ENCODE measurements around the gene PANX1.

The PANX1 gene

DNA sequence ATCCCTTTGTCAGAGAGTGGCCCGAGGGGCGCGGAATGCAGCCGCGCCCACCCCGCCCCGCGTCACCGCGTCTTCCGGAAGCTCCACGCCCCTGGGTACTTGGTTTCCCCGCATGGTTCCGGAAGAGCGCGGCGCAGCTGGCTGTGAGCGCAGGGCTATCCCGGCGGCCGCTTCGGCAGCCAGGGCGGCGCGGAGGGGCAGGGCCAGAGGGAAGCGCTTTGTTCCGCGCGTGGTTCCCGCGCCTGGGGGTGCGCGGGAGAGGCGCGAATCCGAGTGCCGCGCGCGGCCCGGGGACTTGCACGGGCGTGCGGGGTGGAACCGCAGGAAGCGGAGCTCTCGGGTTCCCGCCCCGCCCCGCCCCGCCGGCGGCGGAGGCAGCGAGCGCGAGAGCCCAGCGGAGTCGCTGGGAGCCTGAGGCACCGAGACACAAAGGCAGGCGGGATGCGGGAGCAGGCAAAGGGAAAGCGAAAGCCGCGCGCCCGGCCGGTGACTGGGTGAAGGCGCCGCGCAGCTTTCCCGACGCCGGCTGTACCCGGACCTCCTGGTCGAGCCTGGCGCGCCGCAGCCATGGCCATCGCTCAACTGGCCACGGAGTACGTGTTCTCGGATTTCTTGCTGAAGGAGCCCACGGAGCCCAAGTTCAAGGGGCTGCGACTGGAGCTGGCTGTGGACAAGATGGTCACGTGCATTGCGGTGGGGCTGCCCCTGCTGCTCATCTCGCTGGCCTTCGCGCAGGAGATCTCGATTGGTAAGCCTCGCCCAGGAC is at the start of gene PANX1:
Gene PANX1 (plus strand): TSS at position 96 of the 766 bp plus-strand sequence. CDS start 472 bp downstream, at position 568.
- H3K27ac ChIP-seq: peak within 1 kb of the TSS; percentile 79
- in situ Hi-C loops (cut with HindIII; ENCODE audit: low pct_ligation_motif_present, low sequenced_read_pairs): no loop called here

GRCh38 chr11:94084164-94084563 is 44.5 kb upstream of the PANX1 start:
- H3K27me3 ChIP-seq (replicated peaks): no peaks in the 10 kb centered on the region
- H3K4me3 ChIP-seq (ENCODE audit: low read depth, low read length): no peak overlapping the region
- no peaks in the 10 kb centered on the region for H3K36me3 ChIP-seq (replicated peaks)
- in situ Hi-C loops (cut with HindIII; ENCODE audit: low pct_ligation_motif_present, low sequenced_read_pairs): no loop called here
- DNase-seq: no peak
- TF ChIP-seq, protein P1, sequence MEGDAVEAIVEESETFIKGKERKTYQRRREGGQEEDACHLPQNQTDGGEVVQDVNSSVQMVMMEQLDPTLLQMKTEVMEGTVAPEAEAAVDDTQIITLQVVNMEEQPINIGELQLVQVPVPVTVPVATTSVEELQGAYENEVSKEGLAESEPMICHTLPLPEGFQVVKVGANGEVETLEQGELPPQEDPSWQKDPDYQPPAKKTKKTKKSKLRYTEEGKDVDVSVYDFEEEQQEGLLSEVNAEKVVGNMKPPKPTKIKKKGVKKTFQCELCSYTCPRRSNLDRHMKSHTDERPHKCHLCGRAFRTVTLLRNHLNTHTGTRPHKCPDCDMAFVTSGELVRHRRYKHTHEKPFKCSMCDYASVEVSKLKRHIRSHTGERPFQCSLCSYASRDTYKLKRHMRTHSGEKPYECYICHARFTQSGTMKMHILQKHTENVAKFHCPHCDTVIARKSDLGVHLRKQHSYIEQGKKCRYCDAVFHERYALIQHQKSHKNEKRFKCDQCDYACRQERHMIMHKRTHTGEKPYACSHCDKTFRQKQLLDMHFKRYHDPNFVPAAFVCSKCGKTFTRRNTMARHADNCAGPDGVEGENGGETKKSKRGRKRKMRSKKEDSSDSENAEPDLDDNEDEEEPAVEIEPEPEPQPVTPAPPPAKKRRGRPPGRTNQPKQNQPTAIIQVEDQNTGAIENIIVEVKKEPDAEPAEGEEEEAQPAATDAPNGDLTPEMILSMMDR (IDR thresholded peaks at IDR 0.05; ENCODE audit: low read depth, low read length, missing control alignments): no peak
- H3K27ac ChIP-seq: no peak overlapping the region

More for the DNA sequence above, at the start of gene PANX1:
- TF ChIP-seq, protein P1 (IDR thresholded peaks at IDR 0.05; ENCODE audit: low read depth, low read length, missing control alignments): no peak
- DNase-seq: peak; percentile 74
- Histone ChIP-seq H3K27me3 (replicated peaks) (no peaks in the 10 kb centered on the region), H3K4me3 (ENCODE audit: low read depth, low read length) (peak within 1 kb of the TSS; percentile 95), H3K36me3 (replicated peaks) (no peaks in the 10 kb centered on the region)

GRCh38 chr11:94088906-94089305 is 39.7 kb upstream of the PANX1 start:
- DNase-seq: no peak
- in situ Hi-C loops (cut with HindIII; ENCODE audit: low pct_ligation_motif_present, low sequenced_read_pairs): no loop called here
- no peak overlapping the region for H3K27ac ChIP-seq
- H3K27me3 ChIP-seq (replicated peaks): no peaks in the 10 kb centered on the region
- no peak overlapping the region for H3K4me3 ChIP-seq (ENCODE audit: low read depth, low read length)
- H3K36me3 ChIP-seq (replicated peaks): no peaks in the 10 kb centered on the region
- TF ChIP-seq, protein P1 (IDR thresholded peaks at IDR 0.05; ENCODE audit: low read depth, low read length, missing control alignments): no peak

GRCh38 chr11:94089341-94089740 is 39.3 kb upstream of the PANX1 start:
- in situ Hi-C loops (cut with HindIII; ENCODE audit: low pct_ligation_motif_present, low sequenced_read_pairs): no loop called here
- TF ChIP-seq, protein P1 (IDR thresholded peaks at IDR 0.05; ENCODE audit: low read depth, low read length, missing control alignments): no peak
- no peaks in the 10 kb centered on the region for H3K36me3 ChIP-seq (replicated peaks)

GRCh38 chr11:94090401-94090800 is 38.2 kb upstream of the PANX1 start:
- in situ Hi-C loops (cut with HindIII; ENCODE audit: low pct_ligation_motif_present, low sequenced_read_pairs): no loop called here
- Histone ChIP-seq H3K4me3 (ENCODE audit: low read depth, low read length) (no peak overlapping the region), H3K27ac (no peak overlapping the region), H3K36me3 (replicated peaks) (no peaks in the 10 kb centered on the region), H3K27me3 (replicated peaks) (no peaks in the 10 kb centered on the region)
- DNase-seq: no peak
- TF ChIP-seq, protein P1 (IDR thresholded peaks at IDR 0.05; ENCODE audit: low read depth, low read length, missing control alignments): no peak

More at GRCh38 chr11:94089341-94089740, 39.3 kb upstream of the PANX1 start:
- H3K4me3 ChIP-seq (ENCODE audit: low read depth, low read length): no peak overlapping the region
- no peak overlapping the region for H3K27ac ChIP-seq
- DNase-seq: no peak
- no peaks in the 10 kb centered on the region for H3K27me3 ChIP-seq (replicated peaks)
